HG03108 (cell line): Measurements from ENCODE around the gene BLCAP.
"Not testable (repeated sequence)": the region's sequence is repeated elsewhere in the genome, so short reads cannot be mapped to it uniquely, and the experiment has no call there.

Experiments
- ATAC-seq: cut with Tn5 transposase; IDR thresholded peaks from one replicate; pipeline ENCODE4 v1.9.1; 2021; ENCODE audit warnings: moderate library complexity; ENCODE audit not compliant: unreplicated experiment

Gene BLCAP

GRCh38 chr20:37527638-37528445 lies at the start of gene BLCAP:
Gene BLCAP, minus strand, starts transcription at chr20:37527876. Its CDS starts 8,702 bp downstream, at chr20:37519174.
- ATAC-seq, result peak; percentile 64

GRCh38 chr20:37577436-37577835 lies 49.8 kb upstream of the BLCAP start:
- not testable (repeated sequence) for ATAC-seq

- no peak for ATAC-seq
Observed at GRCh38 chr20:37576911-37577310, 49.2 kb upstream of the BLCAP start.

GRCh38 chr20:37575884-37576283 lies 48.2 kb upstream of the BLCAP start:
- no peak for ATAC-seq

- no peak for ATAC-seq
Observed at GRCh38 chr20:37574199-37574890, 46.7 kb upstream of the BLCAP start.

GRCh38 chr20:37573626-37574198 lies 46.0 kb upstream of the BLCAP start:
- no peak for ATAC-seq

GRCh38 chr20:37571033-37571432 lies 43.4 kb upstream of the BLCAP start:
- no peak for ATAC-seq

GRCh38 chr20:37570419-37570818 lies 42.7 kb upstream of the BLCAP start:
- ATAC-seq, result no peak

GRCh38 chr20:37567671-37568588 lies 40.3 kb upstream of the BLCAP start:
- ATAC-seq, result no peak

- ATAC-seq, result no peak
Observed at GRCh38 chr20:37567331-37567665, 39.6 kb upstream of the BLCAP start.

GRCh38 chr20:37566590-37567330 lies 39.1 kb upstream of the BLCAP start:
- no peak for ATAC-seq

- no peak for ATAC-seq
Observed at GRCh38 chr20:37565134-37565811, 37.6 kb upstream of the BLCAP start.

- no peak for ATAC-seq
Observed at GRCh38 chr20:37564388-37565133, 36.9 kb upstream of the BLCAP start.

- ATAC-seq, result no peak
Observed at GRCh38 chr20:37564016-37564387, 36.3 kb upstream of the BLCAP start.

GRCh38 chr20:37562695-37563480 lies 35.2 kb upstream of the BLCAP start:
- ATAC-seq, result no peak

GRCh38 chr20:37560629-37561028 lies 33.0 kb upstream of the BLCAP start:
- no peak for ATAC-seq

- ATAC-seq, result no peak
Observed at GRCh38 chr20:37559312-37560027, 31.8 kb upstream of the BLCAP start.

- ATAC-seq, result no peak
Observed at GRCh38 chr20:37558779-37559178, 31.1 kb upstream of the BLCAP start.
